Stimulated activated CD4-positive, alpha-beta T cell treated with anti-CD3 and anti-CD28 coated beads, Interleukin-4, amount 100 ng/mL, for 1 hour (primary cell): ENCODE data around the gene PRKAG3.
"Not testable (repeated sequence)": the region's sequence is repeated elsewhere in the genome, so short reads cannot be mapped to it uniquely, and the experiment has no call there.

Experiments used
- DNase-seq: peaks from one replicate; pipeline ENCODE4 v3.0.0-alpha.2; 2020

PRKAG3 gene

DNA sequence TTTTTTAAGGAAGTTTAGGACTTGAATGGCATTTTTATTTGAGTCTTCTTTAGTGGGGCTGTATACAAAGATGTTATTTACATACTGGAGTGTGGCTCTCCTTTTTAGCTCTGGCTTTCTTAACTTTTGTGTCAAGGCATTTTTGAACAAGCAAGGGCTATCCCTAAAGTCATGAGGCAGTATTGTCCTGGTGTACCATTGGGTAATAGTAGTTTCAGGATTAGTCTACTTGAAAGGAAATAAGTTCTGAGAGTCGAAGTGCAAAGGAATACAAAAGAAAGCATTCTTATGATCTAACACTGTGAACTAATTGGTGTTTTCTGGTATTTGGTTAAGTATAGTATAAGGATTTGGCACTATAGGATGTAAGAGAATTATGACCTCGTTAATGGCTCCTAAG lies 51.6 kb downstream of the PRKAG3 start:
- no peak for DNase-seq

- no peak for DNase-seq
Observed at GRCh38 chr2:218777276-218777990, 54.2 kb downstream of the PRKAG3 start.

DNA sequence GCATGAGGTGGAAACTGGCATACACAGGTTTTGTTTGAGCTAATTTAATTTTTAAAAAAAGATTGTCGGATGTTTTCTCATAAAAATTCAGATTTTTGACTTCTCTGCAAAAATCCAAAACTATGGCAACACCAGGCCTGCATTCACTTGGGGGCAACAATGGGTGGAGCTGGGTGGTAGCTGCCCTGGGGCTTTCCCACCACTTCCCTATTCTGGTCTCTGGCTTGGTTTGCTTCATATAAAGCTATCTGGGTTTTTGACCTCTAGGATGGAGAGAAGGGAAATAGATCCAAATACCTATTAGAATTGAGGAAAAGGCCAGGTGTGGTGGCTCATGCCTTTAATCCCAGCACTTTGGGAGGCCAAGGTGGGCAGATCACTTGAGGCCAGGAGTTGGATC lies 55.1 kb downstream of the PRKAG3 start:
- DNase-seq, result no peak

DNA sequence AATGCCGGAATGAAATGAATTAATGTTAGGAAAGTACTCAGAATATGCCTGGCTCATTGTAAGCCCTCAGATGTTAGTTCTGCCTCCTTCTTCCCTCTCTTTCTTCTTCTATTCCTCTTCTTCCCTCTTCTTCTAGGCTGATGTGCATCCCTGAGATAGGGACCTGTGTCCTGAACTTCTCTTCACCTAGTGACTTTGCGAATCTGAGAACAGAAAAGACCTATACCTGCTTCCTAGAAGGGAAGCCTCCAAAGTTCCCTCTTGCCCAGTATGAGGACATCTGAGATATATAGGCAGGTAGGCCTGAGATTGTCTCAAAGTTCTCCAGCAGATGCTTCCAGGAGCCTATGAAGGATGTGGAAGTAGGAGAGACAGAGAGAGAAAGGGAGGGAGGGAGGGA lies 57.7 kb downstream of the PRKAG3 start:
- DNase-seq, result no peak

- not testable (repeated sequence) for DNase-seq
Observed at GRCh38 chr2:218772759-218773158, 58.8 kb downstream of the PRKAG3 start.
